Neural cell (in vitro differentiated cells): ENCODE data around the gene DAP.

Source experiments
- EP300 ChIP-seq: fragments of 450-650 bp; conservative IDR thresholded peaks from 2 replicates; pipeline ENCODE4 v1.6.1; 2014; ENCODE audit warnings: antibody characterized with exemption, mild to moderate bottlenecking, moderate library complexity; ENCODE audit not compliant: poor library complexity, severe bottlenecking
- EZH2 ChIP-seq: fragments of 200-600, 300-800 bp; shearing (Covaris generic), sonication (generic); IDR thresholded peaks from 2 replicates; pipeline ENCODE4 v1.6.1; 2014; ENCODE audit warnings: antibody characterized with exemption, low read length, borderline replicate concordance, mild to moderate bottlenecking; ENCODE audit not compliant: insufficient read depth, poor library complexity, severe bottlenecking
- MXI1 ChIP-seq: fragments of 450-650 bp; conservative IDR thresholded peaks from 2 replicates; pipeline ENCODE4 v1.6.1; 2014; ENCODE audit warnings: antibody characterized with exemption, mild to moderate bottlenecking; ENCODE audit not compliant: poor library complexity, severe bottlenecking
- POLR2AphosphoS5 ChIP-seq: IDR thresholded peaks from 2 replicates; pipeline ENCODE4 v1.6.1; 2012
- RAD21 ChIP-seq: fragments of 450-650 bp; conservative IDR thresholded peaks from 2 replicates; pipeline ENCODE4 v1.6.1; 2014; ENCODE audit warnings: antibody characterized with exemption, mild to moderate bottlenecking, moderate library complexity
- SMC3 ChIP-seq: fragments of 450-650 bp; conservative IDR thresholded peaks from 2 replicates; pipeline ENCODE4 v1.6.1; 2014; ENCODE audit warnings: antibody characterized with exemption, mild to moderate bottlenecking, moderate library complexity; ENCODE audit not compliant: poor library complexity
- TF ChIP-seq, protein P1 (sequence below): fragments of 450-650 bp; IDR thresholded peaks from 2 replicates; pipeline ENCODE4 v1.5.1; 2014; ENCODE audit warnings: antibody characterized with exemption, mild to moderate bottlenecking, moderate library complexity; ENCODE audit not compliant: poor library complexity, severe bottlenecking
- TF ChIP-seq, protein P2 (sequence below): IDR thresholded peaks from 2 replicates; pipeline ENCODE4 v1.6.1; 2012; ENCODE audit warnings: borderline replicate concordance

DNA sequence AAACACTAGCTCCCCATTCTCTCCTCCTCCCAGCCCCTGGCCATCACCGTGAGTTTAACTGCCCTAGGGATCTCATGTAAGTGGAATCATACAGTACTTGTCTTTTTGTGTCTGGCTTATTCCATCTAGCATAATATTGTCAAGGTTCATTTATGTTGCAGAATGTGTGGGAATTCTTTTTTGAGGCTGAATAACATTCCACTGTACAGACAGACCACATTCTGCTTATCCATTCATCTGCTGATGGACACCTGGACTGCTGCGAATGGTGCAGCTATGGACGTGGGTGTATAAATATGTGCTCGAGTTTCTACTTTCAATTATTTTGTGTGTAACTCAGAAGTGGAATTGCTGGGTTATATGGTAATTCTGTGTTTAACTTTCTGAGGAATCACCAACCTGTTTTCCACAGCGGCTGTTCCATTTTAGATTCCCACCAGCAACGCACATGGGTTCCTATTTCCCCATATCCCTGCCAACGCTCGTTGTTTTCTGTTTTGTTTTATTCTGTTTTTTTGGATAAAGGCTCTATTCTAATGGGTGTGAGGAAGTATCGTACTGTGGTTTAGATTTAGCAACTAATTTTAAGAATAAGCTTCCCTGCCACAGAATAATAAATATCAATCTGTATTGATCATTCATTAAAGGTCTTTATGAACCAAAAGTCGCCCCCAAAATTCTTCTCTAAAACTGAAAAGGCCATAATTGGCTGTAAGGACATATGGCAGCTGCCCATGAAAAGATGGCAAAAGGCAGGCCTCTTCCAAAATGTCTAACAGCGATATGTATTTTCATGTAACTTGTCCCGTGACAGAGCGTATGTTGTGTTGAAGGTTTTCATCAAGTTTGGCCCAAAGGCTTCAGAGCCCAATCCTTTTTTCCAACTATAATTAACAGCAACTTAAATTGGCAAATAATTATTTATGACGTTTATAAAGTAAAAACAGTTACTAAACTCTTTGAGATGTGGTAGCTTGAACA lies 70.3 kb downstream of the DAP start:
- TF ChIP-seq, protein P1, sequence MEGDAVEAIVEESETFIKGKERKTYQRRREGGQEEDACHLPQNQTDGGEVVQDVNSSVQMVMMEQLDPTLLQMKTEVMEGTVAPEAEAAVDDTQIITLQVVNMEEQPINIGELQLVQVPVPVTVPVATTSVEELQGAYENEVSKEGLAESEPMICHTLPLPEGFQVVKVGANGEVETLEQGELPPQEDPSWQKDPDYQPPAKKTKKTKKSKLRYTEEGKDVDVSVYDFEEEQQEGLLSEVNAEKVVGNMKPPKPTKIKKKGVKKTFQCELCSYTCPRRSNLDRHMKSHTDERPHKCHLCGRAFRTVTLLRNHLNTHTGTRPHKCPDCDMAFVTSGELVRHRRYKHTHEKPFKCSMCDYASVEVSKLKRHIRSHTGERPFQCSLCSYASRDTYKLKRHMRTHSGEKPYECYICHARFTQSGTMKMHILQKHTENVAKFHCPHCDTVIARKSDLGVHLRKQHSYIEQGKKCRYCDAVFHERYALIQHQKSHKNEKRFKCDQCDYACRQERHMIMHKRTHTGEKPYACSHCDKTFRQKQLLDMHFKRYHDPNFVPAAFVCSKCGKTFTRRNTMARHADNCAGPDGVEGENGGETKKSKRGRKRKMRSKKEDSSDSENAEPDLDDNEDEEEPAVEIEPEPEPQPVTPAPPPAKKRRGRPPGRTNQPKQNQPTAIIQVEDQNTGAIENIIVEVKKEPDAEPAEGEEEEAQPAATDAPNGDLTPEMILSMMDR: no peak
- TF ChIP-seq RAD21 (no peak), POLR2AphosphoS5 (no peak), EP300 (no peak), EZH2 (no peak), SMC3 (no peak), MXI1 (no peak)
- TF ChIP-seq, protein P2, sequence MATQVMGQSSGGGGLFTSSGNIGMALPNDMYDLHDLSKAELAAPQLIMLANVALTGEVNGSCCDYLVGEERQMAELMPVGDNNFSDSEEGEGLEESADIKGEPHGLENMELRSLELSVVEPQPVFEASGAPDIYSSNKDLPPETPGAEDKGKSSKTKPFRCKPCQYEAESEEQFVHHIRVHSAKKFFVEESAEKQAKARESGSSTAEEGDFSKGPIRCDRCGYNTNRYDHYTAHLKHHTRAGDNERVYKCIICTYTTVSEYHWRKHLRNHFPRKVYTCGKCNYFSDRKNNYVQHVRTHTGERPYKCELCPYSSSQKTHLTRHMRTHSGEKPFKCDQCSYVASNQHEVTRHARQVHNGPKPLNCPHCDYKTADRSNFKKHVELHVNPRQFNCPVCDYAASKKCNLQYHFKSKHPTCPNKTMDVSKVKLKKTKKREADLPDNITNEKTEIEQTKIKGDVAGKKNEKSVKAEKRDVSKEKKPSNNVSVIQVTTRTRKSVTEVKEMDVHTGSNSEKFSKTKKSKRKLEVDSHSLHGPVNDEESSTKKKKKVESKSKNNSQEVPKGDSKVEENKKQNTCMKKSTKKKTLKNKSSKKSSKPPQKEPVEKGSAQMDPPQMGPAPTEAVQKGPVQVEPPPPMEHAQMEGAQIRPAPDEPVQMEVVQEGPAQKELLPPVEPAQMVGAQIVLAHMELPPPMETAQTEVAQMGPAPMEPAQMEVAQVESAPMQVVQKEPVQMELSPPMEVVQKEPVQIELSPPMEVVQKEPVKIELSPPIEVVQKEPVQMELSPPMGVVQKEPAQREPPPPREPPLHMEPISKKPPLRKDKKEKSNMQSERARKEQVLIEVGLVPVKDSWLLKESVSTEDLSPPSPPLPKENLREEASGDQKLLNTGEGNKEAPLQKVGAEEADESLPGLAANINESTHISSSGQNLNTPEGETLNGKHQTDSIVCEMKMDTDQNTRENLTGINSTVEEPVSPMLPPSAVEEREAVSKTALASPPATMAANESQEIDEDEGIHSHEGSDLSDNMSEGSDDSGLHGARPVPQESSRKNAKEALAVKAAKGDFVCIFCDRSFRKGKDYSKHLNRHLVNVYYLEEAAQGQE: no peak
